ENCODE measurements around the gene USP37.

The USP37 gene

DNA sequence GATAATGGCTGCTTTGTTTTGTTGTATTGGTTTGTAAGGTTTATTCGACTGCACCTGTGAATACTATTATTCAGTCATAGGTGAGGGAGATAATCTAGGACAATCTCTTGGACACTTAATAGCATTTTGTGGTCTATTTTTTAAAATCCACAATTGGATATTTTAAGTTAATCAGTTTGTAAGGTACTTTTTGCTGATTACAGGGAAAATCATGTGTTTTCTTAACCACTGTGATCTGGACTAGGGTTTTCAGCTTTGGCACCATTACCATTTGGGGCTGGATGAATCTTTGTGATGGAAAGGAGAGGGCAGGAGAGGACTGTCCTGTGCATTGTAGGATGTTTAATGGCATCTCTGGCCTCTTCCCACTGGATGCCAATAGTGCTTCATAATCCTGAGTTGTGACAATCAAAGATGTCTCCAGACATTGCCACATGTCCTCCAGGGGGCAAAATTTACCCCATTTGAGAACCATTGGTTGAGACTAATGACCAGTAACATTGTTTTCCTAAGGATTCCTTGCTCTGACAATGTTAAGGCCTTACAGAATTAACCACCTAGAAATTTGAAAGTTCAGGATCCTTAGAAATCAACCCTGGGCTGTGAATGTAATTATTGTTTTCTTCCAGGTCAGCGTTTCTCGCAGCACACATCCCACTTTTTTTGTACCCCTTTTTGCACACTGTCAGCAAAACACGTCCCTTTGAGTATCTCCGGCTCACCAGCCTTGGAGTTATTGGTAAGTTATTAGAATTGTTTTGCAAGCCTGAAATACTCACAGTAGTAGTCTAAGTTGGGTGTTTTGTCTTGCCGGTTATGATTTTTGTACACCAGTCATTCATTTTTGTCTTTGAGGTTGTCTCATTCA lies 16.1 kb upstream of the USP37 start:
- TF ChIP-seq, protein P1, sequence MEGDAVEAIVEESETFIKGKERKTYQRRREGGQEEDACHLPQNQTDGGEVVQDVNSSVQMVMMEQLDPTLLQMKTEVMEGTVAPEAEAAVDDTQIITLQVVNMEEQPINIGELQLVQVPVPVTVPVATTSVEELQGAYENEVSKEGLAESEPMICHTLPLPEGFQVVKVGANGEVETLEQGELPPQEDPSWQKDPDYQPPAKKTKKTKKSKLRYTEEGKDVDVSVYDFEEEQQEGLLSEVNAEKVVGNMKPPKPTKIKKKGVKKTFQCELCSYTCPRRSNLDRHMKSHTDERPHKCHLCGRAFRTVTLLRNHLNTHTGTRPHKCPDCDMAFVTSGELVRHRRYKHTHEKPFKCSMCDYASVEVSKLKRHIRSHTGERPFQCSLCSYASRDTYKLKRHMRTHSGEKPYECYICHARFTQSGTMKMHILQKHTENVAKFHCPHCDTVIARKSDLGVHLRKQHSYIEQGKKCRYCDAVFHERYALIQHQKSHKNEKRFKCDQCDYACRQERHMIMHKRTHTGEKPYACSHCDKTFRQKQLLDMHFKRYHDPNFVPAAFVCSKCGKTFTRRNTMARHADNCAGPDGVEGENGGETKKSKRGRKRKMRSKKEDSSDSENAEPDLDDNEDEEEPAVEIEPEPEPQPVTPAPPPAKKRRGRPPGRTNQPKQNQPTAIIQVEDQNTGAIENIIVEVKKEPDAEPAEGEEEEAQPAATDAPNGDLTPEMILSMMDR (conservative IDR thresholded peaks at IDR 0.05; ENCODE audit: low read depth, low read length): no peak
- no peak overlapping the region for H3K4me3 ChIP-seq (ENCODE audit: low read length)
- no peak for DNase-seq (ENCODE audit: low read depth)

DNA sequence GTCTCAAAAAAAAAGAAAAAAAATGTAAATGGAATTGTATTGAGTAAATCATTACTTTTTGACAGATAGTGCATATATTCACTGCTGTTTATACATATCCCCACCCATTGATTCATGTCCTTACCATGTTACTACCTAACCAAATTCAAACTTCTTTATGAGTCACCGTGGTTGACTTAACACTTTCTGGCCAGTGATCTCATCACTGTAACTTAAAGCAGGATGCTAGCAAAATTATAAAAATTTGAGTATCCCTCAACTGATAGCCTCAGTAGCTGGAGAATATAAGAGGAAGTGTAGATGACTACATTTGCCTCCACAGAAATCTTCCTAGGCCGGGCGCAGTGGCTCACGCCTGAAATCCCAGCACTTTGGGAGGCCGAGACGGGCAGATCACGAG lies 13.9 kb upstream of the USP37 start:
- TF ChIP-seq, protein P1 (conservative IDR thresholded peaks at IDR 0.05; ENCODE audit: low read depth, low read length): no peak
- H3K4me3 ChIP-seq (ENCODE audit: low read length): no peak overlapping the region
- no peak for DNase-seq (ENCODE audit: low read depth)

DNA sequence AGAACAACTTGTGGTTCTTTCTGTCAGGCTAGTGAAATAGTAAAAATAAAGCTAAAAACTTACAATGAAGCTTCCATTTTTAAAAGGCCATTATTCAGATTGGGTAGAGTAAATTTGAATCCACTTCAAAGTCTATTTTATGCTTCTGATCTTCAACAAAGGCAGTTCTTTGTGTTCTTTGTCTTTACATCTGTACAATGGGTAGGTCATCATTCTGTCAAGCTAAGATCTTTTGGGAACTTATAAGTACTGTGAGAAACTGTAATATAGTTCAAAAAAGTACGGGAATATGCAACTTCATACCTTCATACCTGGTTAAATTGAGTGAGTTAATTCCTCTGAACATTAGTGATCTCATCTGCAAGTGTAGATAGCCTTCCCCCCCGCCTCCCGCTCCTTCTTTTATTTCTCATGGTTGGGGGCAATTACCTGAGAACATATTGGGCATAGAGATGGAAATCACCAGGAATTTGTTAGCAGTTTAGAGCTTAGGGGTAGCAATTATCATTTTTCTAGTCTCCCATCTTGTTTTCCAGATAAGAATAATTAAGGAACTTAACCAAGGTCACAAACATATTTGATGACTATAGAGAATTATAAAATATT lies 10.2 kb upstream of the USP37 start:
- TF ChIP-seq, protein P1 (conservative IDR thresholded peaks at IDR 0.05; ENCODE audit: low read depth, low read length): no peak
- DNase-seq (ENCODE audit: low read depth): no peak

DNA sequence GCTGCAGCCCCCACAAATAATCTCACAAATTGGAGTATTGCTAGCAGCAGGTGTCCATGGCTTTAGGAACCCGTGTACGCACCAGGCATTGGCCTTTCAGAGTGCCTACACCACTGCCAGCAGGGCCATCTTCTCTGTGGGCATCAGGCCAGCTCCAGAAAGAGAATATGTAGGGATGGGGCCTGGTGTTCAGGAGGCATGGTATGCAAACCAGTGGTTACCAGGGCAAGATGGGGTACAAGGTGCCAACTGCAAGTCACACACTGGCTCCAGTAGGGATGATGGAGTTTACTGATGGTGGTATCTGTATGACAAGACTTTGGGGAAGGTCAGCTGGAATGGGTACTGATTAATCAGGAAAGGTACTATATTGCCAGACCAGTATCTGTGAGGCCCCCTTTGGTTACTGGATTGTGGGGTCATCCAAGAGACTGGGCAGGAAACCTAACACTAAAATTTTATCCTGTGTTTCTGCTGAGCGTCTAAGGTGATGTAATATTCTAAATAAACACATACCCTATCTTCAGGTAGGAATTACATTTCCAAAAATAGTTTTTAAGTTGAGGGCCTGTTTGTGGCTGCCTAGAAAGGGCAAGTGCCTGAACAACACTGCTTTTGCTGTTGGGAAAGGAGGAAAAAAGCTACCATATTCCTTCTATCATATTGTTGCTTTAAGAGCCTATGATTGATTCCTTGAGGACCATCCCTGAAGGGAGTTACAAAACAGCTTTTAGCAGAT lies 9.5 kb upstream of the USP37 start:
- no peak overlapping the region for H3K4me3 ChIP-seq (ENCODE audit: low read length)
- DNase-seq (ENCODE audit: low read depth): no peak
- TF ChIP-seq, protein P1 (conservative IDR thresholded peaks at IDR 0.05; ENCODE audit: low read depth, low read length): no peak

More for the DNA sequence above, 10.2 kb upstream of the USP37 start:
- no peak overlapping the region for H3K4me3 ChIP-seq (ENCODE audit: low read length)

DNA sequence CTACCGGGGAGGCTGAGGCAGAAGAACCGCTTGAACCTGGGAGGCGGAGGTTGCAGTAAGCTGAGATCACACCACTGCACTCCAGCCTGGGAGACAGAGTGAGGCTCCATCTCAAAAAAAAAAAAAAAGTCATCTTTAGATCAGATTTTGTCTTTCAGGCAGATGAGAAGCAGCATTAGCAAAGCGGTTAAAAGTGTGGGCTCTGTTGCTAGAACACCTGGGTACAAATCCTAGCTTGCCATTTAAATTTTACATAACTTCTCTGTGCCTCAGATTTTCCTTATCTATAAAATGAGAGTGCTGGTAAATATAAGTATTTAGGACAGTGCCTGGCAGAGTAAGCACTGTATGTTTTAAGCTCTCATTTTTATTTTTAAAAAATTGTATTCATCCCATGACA lies 8.7 kb upstream of the USP37 start:
- TF ChIP-seq, protein P1 (conservative IDR thresholded peaks at IDR 0.05; ENCODE audit: low read depth, low read length): no peak
- DNase-seq (ENCODE audit: low read depth): no peak
- no peak overlapping the region for H3K4me3 ChIP-seq (ENCODE audit: low read length)

DNA sequence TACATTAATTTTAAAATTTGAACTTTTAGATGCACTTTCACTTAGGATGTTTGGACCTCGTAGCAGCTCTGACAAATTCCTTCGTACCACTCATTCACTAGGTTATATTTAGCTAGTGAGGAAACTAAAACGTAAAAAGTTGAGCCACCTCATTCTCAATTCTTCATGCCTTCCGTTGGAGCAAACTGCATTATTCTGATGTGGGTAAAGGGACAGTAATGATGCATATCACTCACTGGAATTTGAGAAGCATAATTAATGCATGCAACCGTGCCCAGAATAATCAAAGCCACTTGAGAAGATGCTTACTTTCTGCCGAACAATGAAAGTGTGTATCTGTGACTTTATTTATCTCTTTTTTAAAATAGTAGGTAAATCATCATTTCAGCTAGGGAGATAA lies 2.7 kb upstream of the USP37 start:
- H3K4me3 ChIP-seq (ENCODE audit: low read length): peak overlapping the region; percentile 87
- TF ChIP-seq, protein P1 (conservative IDR thresholded peaks at IDR 0.05; ENCODE audit: low read depth, low read length): no peak
- DNase-seq (ENCODE audit: low read depth): no peak

All from retinal pigment epithelial cell (primary cell).